SU-DHL-6 (cell line): Measurements from ENCODE around the gene UBE2E1.

Source experiments
- H2AFZ ChIP-seq: fragments of 200-600 bp; sonication (generic); 2 replicates; pipeline ENCODE4 v1.6.1; 2014; ENCODE audit warnings: low read depth, mild to moderate bottlenecking, moderate library complexity, mixed read lengths, antibody characterized with exemption, low read length; ENCODE audit not compliant: severe bottlenecking
- H3F3A ChIP-seq: fragments of 200-600 bp; shearing (Covaris generic); 2 replicates; pipeline ENCODE4 v1.6.0; 2016; ENCODE audit warnings: antibody characterized with exemption, mild to moderate bottlenecking; ENCODE audit not compliant: insufficient read depth
- H3K27ac ChIP-seq: fragments of 200-600 bp; sonication (generic); 2 replicates; pipeline ENCODE4 v1.5.1; 2016; ENCODE audit warnings: low read depth, mild to moderate bottlenecking, low read length, moderate library complexity, mixed read lengths
- H3K27me3 ChIP-seq: fragments of 200-600 bp; sonication (generic), shearing (Covaris generic); 2 replicates; pipeline ENCODE4 v1.6.0; 2014; ENCODE audit warnings: mild to moderate bottlenecking, low read length
- H3K36me3 ChIP-seq: fragments of 200-600 bp; sonication (generic); 2 replicates; pipeline ENCODE4 v1.6.1; 2014; ENCODE audit warnings: mild to moderate bottlenecking, low read length, mixed read lengths
- H3K4me2 ChIP-seq: fragments of 300-600, 200-600 bp; shearing (Covaris generic), sonication (generic); 2 replicates; pipeline ENCODE4 v1.6.0; 2014; ENCODE audit warnings: low read length, low read depth, mild to moderate bottlenecking; ENCODE audit not compliant: poor library complexity, severe bottlenecking
- H3K4me3 ChIP-seq: fragments of 200-600 bp; sonication (generic); 2 replicates; pipeline ENCODE4 v1.5.1; 2014; ENCODE audit warnings: antibody characterized with exemption, low read length, mild to moderate bottlenecking, mixed read lengths; ENCODE audit not compliant: insufficient read depth, poor library complexity, severe bottlenecking
- H3K79me2 ChIP-seq: fragments of 200-600 bp; sonication (generic); 2 replicates; pipeline ENCODE4 v1.6.1; 2014; ENCODE audit warnings: mild to moderate bottlenecking, low read length, moderate library complexity; ENCODE audit not compliant: insufficient read depth
- H3K9ac ChIP-seq: fragments of 200-600 bp; sonication (generic); 2 replicates; pipeline ENCODE4 v1.7.0; 2014; ENCODE audit warnings: mild to moderate bottlenecking, low read length
- H3K9me2 ChIP-seq: fragments of 200-600 bp; sonication (generic); replicated peaks from 2 replicates; pipeline ENCODE4 v1.6.1; 2014; ENCODE audit warnings: low read length; ENCODE audit not compliant: insufficient read depth
- H3K9me3 ChIP-seq: fragments of 200-600 bp; sonication (generic); 2 replicates; pipeline ENCODE4 v1.6.1; 2014; ENCODE audit warnings: low read length, mixed read lengths; ENCODE audit not compliant: insufficient read depth
- H4K20me1 ChIP-seq: fragments of 200-600 bp; sonication (generic); 2 replicates; pipeline ENCODE4 v1.6.1; 2014; ENCODE audit warnings: low read depth, mild to moderate bottlenecking, antibody characterized with exemption, low read length, moderate library complexity, mixed read lengths
- CTCF ChIP-seq: fragments of 200-600 bp; sonication (generic); IDR thresholded peaks from one replicate; pipeline ENCODE4 v1.5.1; 2017; ENCODE audit warnings: antibody characterized with exemption, mild to moderate bottlenecking, low read length, moderate library complexity; ENCODE audit not compliant: insufficient read depth, poor library complexity, severe bottlenecking
- EZH2phosphoT487 ChIP-seq: fragments of 200-600 bp; sonication (generic), shearing (Covaris generic); conservative IDR thresholded peaks from 2 replicates; pipeline ENCODE4 v1.6.1; 2018; ENCODE audit warnings: mild to moderate bottlenecking, antibody characterized with exemption, low read length, moderate library complexity, mixed read lengths

UBE2E1 gene

DNA sequence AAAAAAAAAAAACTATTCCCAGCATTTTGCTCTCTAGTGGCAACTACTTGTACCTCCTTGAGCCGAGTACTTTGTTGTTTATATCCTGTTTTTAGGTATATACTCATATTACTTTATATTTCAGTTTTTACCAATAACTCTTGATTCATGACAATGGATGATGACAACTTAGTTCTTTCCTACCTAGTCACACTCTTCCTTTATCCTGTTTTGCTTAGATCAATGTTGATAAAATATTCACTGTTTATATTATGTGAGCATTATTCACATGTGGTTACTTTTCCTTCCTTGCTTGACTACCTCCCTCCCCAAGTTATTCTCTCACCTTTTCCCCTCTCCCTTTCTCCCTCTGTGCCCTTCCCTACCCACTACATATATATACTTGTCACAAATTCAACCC, 57.3 kb downstream of the UBE2E1 start:
- H2AFZ ChIP-seq: no peak overlapping the region
- peaks cover 6% of the 10 kb centered on the region for H4K20me1 ChIP-seq
- no peaks in the 10 kb centered on the region for H3K79me2 ChIP-seq
- H3K27ac ChIP-seq: no peak overlapping the region
- no peak overlapping the region for H3K9ac ChIP-seq
- no peaks in the 10 kb centered on the region for H3F3A ChIP-seq
- no peaks in the 10 kb centered on the region for H3K9me2 ChIP-seq
- H3K4me2 ChIP-seq: no peak overlapping the region
- TF ChIP-seq CTCF: no peak
- no peak for TF ChIP-seq EZH2phosphoT487
- H3K27me3 ChIP-seq: no peaks in the 10 kb centered on the region
- no peaks in the 10 kb centered on the region for H3K36me3 ChIP-seq
- H3K4me3 ChIP-seq: no peak overlapping the region
- H3K9me3 ChIP-seq: no peaks in the 10 kb centered on the region

GRCh38 chr3:23864931-23865330, 59.2 kb downstream of the UBE2E1 start:
- H4K20me1 ChIP-seq: peaks cover 6% of the 10 kb centered on the region
- no peaks in the 10 kb centered on the region for H3K79me2 ChIP-seq

DNA sequence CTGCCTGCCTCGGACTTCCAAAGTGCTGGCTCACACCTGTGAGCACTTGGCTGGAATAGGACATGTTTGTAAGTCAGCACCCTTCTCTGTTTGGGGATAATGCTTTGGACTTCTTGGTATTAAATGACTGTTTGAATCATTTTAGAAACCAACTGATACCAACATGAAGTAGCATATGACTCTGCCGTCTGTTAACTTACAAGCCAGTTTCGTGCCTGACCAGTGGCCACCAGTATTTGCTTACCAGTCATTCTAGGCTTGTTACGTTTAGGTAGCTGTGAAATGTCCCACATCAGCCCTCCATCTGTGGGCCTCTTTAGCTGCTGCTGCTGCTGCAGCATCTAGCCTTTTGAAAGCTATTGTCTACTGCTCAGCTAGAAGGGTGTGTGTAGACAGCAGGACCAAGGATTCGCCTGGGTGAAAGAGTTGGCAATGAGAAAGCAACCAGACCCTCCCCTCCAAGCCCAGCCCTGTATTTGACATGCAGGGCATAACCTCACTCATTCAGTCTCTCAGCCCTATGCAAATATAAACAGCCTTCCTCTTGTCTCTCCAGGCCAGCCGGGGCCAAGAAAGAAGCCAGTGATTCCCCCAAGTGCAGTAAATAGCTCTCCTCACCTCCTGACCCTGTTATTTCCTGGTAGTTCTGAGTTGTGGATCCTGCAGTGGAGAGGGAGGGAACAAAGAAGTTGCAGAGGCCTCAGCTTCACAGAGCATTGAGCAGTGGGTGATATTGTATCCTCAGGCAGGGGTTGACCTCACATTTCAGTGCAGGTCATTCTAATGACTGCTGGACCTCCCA, 60.0 kb downstream of the UBE2E1 start:
- Histone ChIP-seq H3K9ac (no peak overlapping the region), H3F3A (no peaks in the 10 kb centered on the region), H3K27ac (no peak overlapping the region), H3K4me3 (no peak overlapping the region), H3K27me3 (no peaks in the 10 kb centered on the region), H3K9me2 (no peaks in the 10 kb centered on the region), H3K79me2 (no peaks in the 10 kb centered on the region), H2AFZ (no peak overlapping the region), H3K9me3 (no peaks in the 10 kb centered on the region), H4K20me1 (peaks cover 6% of the 10 kb centered on the region), H3K4me2 (no peak overlapping the region), H3K36me3 (no peaks in the 10 kb centered on the region)
- TF ChIP-seq EZH2phosphoT487: no peak
- TF ChIP-seq CTCF: no peak

More at GRCh38 chr3:23864931-23865330, 59.2 kb downstream of the UBE2E1 start:
- H3K9me3 ChIP-seq: no peaks in the 10 kb centered on the region
- H3K36me3 ChIP-seq: no peaks in the 10 kb centered on the region
- H2AFZ ChIP-seq: no peak overlapping the region
- H3K4me2 ChIP-seq: no peak overlapping the region
- H3K27me3 ChIP-seq: no peaks in the 10 kb centered on the region
- no peak overlapping the region for H3K4me3 ChIP-seq
- no peak overlapping the region for H3K27ac ChIP-seq
- no peak overlapping the region for H3K9ac ChIP-seq
- no peaks in the 10 kb centered on the region for H3F3A ChIP-seq
- H3K9me2 ChIP-seq: no peaks in the 10 kb centered on the region
- no peak for TF ChIP-seq EZH2phosphoT487
- TF ChIP-seq CTCF: no peak
